ENCODE data around the gene NWD2.

Gene NWD2

GRCh38 chr4:37443137-37443536, 198.6 kb downstream of the NWD2 start:
- H3K23ac ChIP-seq (ENCODE audit: low read length): no peak overlapping the region
- no peak overlapping the region for H4K5ac ChIP-seq (ENCODE audit: low read length)
- H3K18ac ChIP-seq (ENCODE audit: low read length): no peak overlapping the region
- no peak overlapping the region for H3K9ac ChIP-seq (ENCODE audit: low read length)
- no peak overlapping the region for H2AK5ac ChIP-seq (ENCODE audit: low read length)
- WGBS (ENCODE audit: extremely low coverage, insufficient coverage, low lambda C conversion rate): no CpG with 5 or more reads among the region's 4 CpGs
- no peaks in the 10 kb centered on the region for H3K27me3 ChIP-seq (ENCODE audit: insufficient read depth, low read length, poor library complexity)
- H3K4ac ChIP-seq (ENCODE audit: low read depth, low read length): no peak overlapping the region
- H3K27ac ChIP-seq (ENCODE audit: low read depth, low read length): no peak overlapping the region
- no peaks in the 10 kb centered on the region for H3K4me1 ChIP-seq (ENCODE audit: control insufficient read depth, low read depth, low read length)
- H3K79me2 ChIP-seq (ENCODE audit: control insufficient read depth, insufficient read depth, low read length): no peaks in the 10 kb centered on the region
- no peak overlapping the region for H4K8ac ChIP-seq (ENCODE audit: low read depth, low read length)
- H3K79me1 ChIP-seq (ENCODE audit: low read length): no peaks in the 10 kb centered on the region
- no peak overlapping the region for H3K4me2 ChIP-seq (ENCODE audit: low read length)
- H3K4me3 ChIP-seq (ENCODE audit: low read length): no peak overlapping the region
- no peak overlapping the region for H2BK120ac ChIP-seq (ENCODE audit: low read depth, low read length)
- DNase-seq: no peak
- no peaks in the 10 kb centered on the region for H3K36me3 ChIP-seq (ENCODE audit: control insufficient read depth, insufficient read depth, low read length)
- H3K56ac ChIP-seq (ENCODE audit: low read length): no peak overlapping the region
- no peak overlapping the region for H2BK15ac ChIP-seq (replicated peaks; ENCODE audit: low read depth)
- H2BK5ac ChIP-seq (ENCODE audit: low read length): no peak overlapping the region

- no CpG with 5 or more reads among the region's 9 CpGs for WGBS (ENCODE audit: extremely low coverage, insufficient coverage, low lambda C conversion rate)
- no peak overlapping the region for H4K8ac ChIP-seq (ENCODE audit: low read depth, low read length)
- DNase-seq: no peak
Measured at GRCh38 chr4:37445023-37445422, 200.5 kb downstream of the NWD2 start.

GRCh38 chr4:37446016-37446415, 201.5 kb downstream of the NWD2 start:
- no CpG with 5 or more reads among the region's 8 CpGs for WGBS (ENCODE audit: extremely low coverage, insufficient coverage, low lambda C conversion rate)
- Histone ChIP-seq H2BK5ac (ENCODE audit: low read length) (no peak overlapping the region), H4K5ac (ENCODE audit: low read length) (no peak overlapping the region), H3K18ac (ENCODE audit: low read length) (no peak overlapping the region), H3K27ac (ENCODE audit: low read depth, low read length) (no peak overlapping the region), H3K56ac (ENCODE audit: low read length) (no peak overlapping the region), H4K8ac (ENCODE audit: low read depth, low read length) (no peak overlapping the region), H3K9ac (ENCODE audit: low read length) (no peak overlapping the region), H2BK15ac (replicated peaks; ENCODE audit: low read depth) (no peak overlapping the region), H2BK120ac (ENCODE audit: low read depth, low read length) (no peak overlapping the region), H3K79me1 (ENCODE audit: low read length) (no peaks in the 10 kb centered on the region), H3K27me3 (ENCODE audit: insufficient read depth, low read length, poor library complexity) (peaks cover 1% of the 10 kb centered on the region), H2AK5ac (ENCODE audit: low read length) (no peak overlapping the region), H3K4me3 (ENCODE audit: low read length) (no peak overlapping the region), H3K4me1 (ENCODE audit: control insufficient read depth, low read depth, low read length) (no peaks in the 10 kb centered on the region), H3K23ac (ENCODE audit: low read length) (no peak overlapping the region), H3K4ac (ENCODE audit: low read depth, low read length) (no peak overlapping the region), H3K79me2 (ENCODE audit: control insufficient read depth, insufficient read depth, low read length) (no peaks in the 10 kb centered on the region), H3K4me2 (ENCODE audit: low read length) (no peak overlapping the region), H3K36me3 (ENCODE audit: control insufficient read depth, insufficient read depth, low read length) (no peaks in the 10 kb centered on the region)
- DNase-seq: no peak

More at GRCh38 chr4:37445023-37445422, 200.5 kb downstream of the NWD2 start:
- no peak overlapping the region for H2BK15ac ChIP-seq (replicated peaks; ENCODE audit: low read depth)
- H3K4me1 ChIP-seq (ENCODE audit: control insufficient read depth, low read depth, low read length): no peaks in the 10 kb centered on the region
- no peak overlapping the region for H3K4ac ChIP-seq (ENCODE audit: low read depth, low read length)
- H3K9ac ChIP-seq (ENCODE audit: low read length): no peak overlapping the region
- H3K4me2 ChIP-seq (ENCODE audit: low read length): no peak overlapping the region
- H3K18ac ChIP-seq (ENCODE audit: low read length): no peak overlapping the region
- H3K27ac ChIP-seq (ENCODE audit: low read depth, low read length): no peak overlapping the region
- H3K36me3 ChIP-seq (ENCODE audit: control insufficient read depth, insufficient read depth, low read length): no peaks in the 10 kb centered on the region
- no peak overlapping the region for H4K5ac ChIP-seq (ENCODE audit: low read length)
- no peaks in the 10 kb centered on the region for H3K79me2 ChIP-seq (ENCODE audit: control insufficient read depth, insufficient read depth, low read length)
- H3K23ac ChIP-seq (ENCODE audit: low read length): no peak overlapping the region
- H2BK5ac ChIP-seq (ENCODE audit: low read length): no peak overlapping the region
- no peaks in the 10 kb centered on the region for H3K27me3 ChIP-seq (ENCODE audit: insufficient read depth, low read length, poor library complexity)
- no peak overlapping the region for H2AK5ac ChIP-seq (ENCODE audit: low read length)
- no peak overlapping the region for H2BK120ac ChIP-seq (ENCODE audit: low read depth, low read length)
- H3K79me1 ChIP-seq (ENCODE audit: low read length): no peaks in the 10 kb centered on the region
- no peak overlapping the region for H3K56ac ChIP-seq (ENCODE audit: low read length)
- no peak overlapping the region for H3K4me3 ChIP-seq (ENCODE audit: low read length)

GRCh38 chr4:37447886-37448285, 203.3 kb downstream of the NWD2 start:
- Histone ChIP-seq H3K4me1 (ENCODE audit: control insufficient read depth, low read depth, low read length) (no peaks in the 10 kb centered on the region), H3K79me1 (ENCODE audit: low read length) (no peaks in the 10 kb centered on the region), H3K4ac (ENCODE audit: low read depth, low read length) (no peak overlapping the region), H2BK120ac (ENCODE audit: low read depth, low read length) (no peak overlapping the region), H2BK5ac (ENCODE audit: low read length) (no peak overlapping the region), H3K27ac (ENCODE audit: low read depth, low read length) (no peak overlapping the region), H2AK5ac (ENCODE audit: low read length) (no peak overlapping the region), H3K18ac (ENCODE audit: low read length) (no peak overlapping the region), H4K8ac (ENCODE audit: low read depth, low read length) (no peak overlapping the region), H3K4me2 (ENCODE audit: low read length) (no peak overlapping the region), H3K36me3 (ENCODE audit: control insufficient read depth, insufficient read depth, low read length) (no peaks in the 10 kb centered on the region), H3K23ac (ENCODE audit: low read length) (no peak overlapping the region), H3K4me3 (ENCODE audit: low read length) (no peak overlapping the region), H3K79me2 (ENCODE audit: control insufficient read depth, insufficient read depth, low read length) (no peaks in the 10 kb centered on the region), H3K9ac (ENCODE audit: low read length) (no peak overlapping the region), H3K27me3 (ENCODE audit: insufficient read depth, low read length, poor library complexity) (peaks cover 1% of the 10 kb centered on the region), H2BK15ac (replicated peaks; ENCODE audit: low read depth) (no peak overlapping the region), H3K56ac (ENCODE audit: low read length) (no peak overlapping the region), H4K5ac (ENCODE audit: low read length) (no peak overlapping the region)
- no CpG with 5 or more reads among the region's 3 CpGs for WGBS (ENCODE audit: extremely low coverage, insufficient coverage, low lambda C conversion rate)
- no peak for DNase-seq

- Histone ChIP-seq H3K9ac (ENCODE audit: low read length) (no peak overlapping the region), H2BK120ac (ENCODE audit: low read depth, low read length) (no peak overlapping the region), H2BK15ac (replicated peaks; ENCODE audit: low read depth) (no peak overlapping the region), H3K27me3 (ENCODE audit: insufficient read depth, low read length, poor library complexity) (peaks cover 1% of the 10 kb centered on the region), H3K18ac (ENCODE audit: low read length) (no peak overlapping the region), H3K27ac (ENCODE audit: low read depth, low read length) (no peak overlapping the region), H4K8ac (ENCODE audit: low read depth, low read length) (no peak overlapping the region), H4K5ac (ENCODE audit: low read length) (no peak overlapping the region), H3K4me1 (ENCODE audit: control insufficient read depth, low read depth, low read length) (no peaks in the 10 kb centered on the region), H3K4ac (ENCODE audit: low read depth, low read length) (no peak overlapping the region), H3K4me3 (ENCODE audit: low read length) (no peak overlapping the region), H3K79me1 (ENCODE audit: low read length) (no peaks in the 10 kb centered on the region), H3K79me2 (ENCODE audit: control insufficient read depth, insufficient read depth, low read length) (no peaks in the 10 kb centered on the region), H3K23ac (ENCODE audit: low read length) (no peak overlapping the region), H2BK5ac (ENCODE audit: low read length) (no peak overlapping the region), H2AK5ac (ENCODE audit: low read length) (no peak overlapping the region), H3K56ac (ENCODE audit: low read length) (no peak overlapping the region), H3K36me3 (ENCODE audit: control insufficient read depth, insufficient read depth, low read length) (no peaks in the 10 kb centered on the region), H3K4me2 (ENCODE audit: low read length) (no peak overlapping the region)
- no CpG with 5 or more reads among the region's 2 CpGs for WGBS (ENCODE audit: extremely low coverage, insufficient coverage, low lambda C conversion rate)
- no peak for DNase-seq
Measured at GRCh38 chr4:37450309-37450708, 205.8 kb downstream of the NWD2 start.

GRCh38 chr4:37450911-37451310, 206.4 kb downstream of the NWD2 start:
- Histone ChIP-seq H3K27ac (ENCODE audit: low read depth, low read length) (no peak overlapping the region), H3K79me2 (ENCODE audit: control insufficient read depth, insufficient read depth, low read length) (no peaks in the 10 kb centered on the region), H2BK15ac (replicated peaks; ENCODE audit: low read depth) (no peak overlapping the region), H4K8ac (ENCODE audit: low read depth, low read length) (no peak overlapping the region), H4K5ac (ENCODE audit: low read length) (no peak overlapping the region), H2BK120ac (ENCODE audit: low read depth, low read length) (no peak overlapping the region), H3K4me1 (ENCODE audit: control insufficient read depth, low read depth, low read length) (no peaks in the 10 kb centered on the region), H3K4me2 (ENCODE audit: low read length) (no peak overlapping the region), H3K23ac (ENCODE audit: low read length) (no peak overlapping the region), H3K27me3 (ENCODE audit: insufficient read depth, low read length, poor library complexity) (peaks cover 1% of the 10 kb centered on the region), H3K79me1 (ENCODE audit: low read length) (no peaks in the 10 kb centered on the region), H3K18ac (ENCODE audit: low read length) (no peak overlapping the region), H3K4ac (ENCODE audit: low read depth, low read length) (no peak overlapping the region), H2AK5ac (ENCODE audit: low read length) (no peak overlapping the region), H3K4me3 (ENCODE audit: low read length) (no peak overlapping the region), H3K9ac (ENCODE audit: low read length) (no peak overlapping the region), H3K36me3 (ENCODE audit: control insufficient read depth, insufficient read depth, low read length) (no peaks in the 10 kb centered on the region), H2BK5ac (ENCODE audit: low read length) (no peak overlapping the region), H3K56ac (ENCODE audit: low read length) (no peak overlapping the region)
- no peak for DNase-seq
- no CpG with 5 or more reads among the region's 1 CpG for WGBS (ENCODE audit: extremely low coverage, insufficient coverage, low lambda C conversion rate)

Data from mesendoderm (in vitro differentiated cells).